Vagina (tissue), 2 donors: Measurements from ENCODE around the gene GPR62.

Source experiments
- POLR2A ChIP-seq, 2 donors: fragments of 450-650 bp; IDR thresholded peaks; one replicate each; pipeline ENCODE4 v1.6.1; 2017; ENCODE audit warnings: antibody characterized with exemption in 2 of 2, mild to moderate bottlenecking in 2 of 2, moderate library complexity in 2 of 2
- TF ChIP-seq, protein P1 (sequence below), 3 experiments: fragments of 450-650 bp in 2 of 3; fragments of 200-600 bp in 1 of 3; sonication (generic) in 1 of 3; IDR thresholded peaks; one replicate each; pipeline ENCODE4 v1.5.1; 2017 to 2019; ENCODE audit warnings: antibody characterized with exemption in 3 of 3, mild to moderate bottlenecking in 2 of 3, moderate library complexity in 2 of 3

DNA sequence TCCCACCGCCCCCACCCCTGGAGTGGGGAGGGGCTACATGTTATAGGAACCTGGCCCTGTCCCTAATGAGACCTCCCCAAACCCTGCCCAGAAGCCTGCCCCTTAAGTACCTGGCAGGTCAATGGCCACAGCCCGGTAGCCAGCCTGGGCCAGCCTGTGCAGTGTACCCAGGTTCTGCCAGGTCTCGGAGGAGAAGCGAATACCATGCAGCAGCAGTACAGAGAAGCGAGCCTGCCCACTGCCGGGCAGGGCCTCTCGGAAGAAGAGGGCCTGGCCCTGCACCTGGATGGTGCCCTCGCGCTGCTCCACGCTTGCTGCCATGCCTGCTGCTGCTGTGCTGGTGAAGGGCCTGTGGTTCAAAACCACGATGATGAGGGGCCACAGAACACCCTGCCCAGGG is 16.2 kb downstream of the GPR62 start:
- TF ChIP-seq, protein P1, sequence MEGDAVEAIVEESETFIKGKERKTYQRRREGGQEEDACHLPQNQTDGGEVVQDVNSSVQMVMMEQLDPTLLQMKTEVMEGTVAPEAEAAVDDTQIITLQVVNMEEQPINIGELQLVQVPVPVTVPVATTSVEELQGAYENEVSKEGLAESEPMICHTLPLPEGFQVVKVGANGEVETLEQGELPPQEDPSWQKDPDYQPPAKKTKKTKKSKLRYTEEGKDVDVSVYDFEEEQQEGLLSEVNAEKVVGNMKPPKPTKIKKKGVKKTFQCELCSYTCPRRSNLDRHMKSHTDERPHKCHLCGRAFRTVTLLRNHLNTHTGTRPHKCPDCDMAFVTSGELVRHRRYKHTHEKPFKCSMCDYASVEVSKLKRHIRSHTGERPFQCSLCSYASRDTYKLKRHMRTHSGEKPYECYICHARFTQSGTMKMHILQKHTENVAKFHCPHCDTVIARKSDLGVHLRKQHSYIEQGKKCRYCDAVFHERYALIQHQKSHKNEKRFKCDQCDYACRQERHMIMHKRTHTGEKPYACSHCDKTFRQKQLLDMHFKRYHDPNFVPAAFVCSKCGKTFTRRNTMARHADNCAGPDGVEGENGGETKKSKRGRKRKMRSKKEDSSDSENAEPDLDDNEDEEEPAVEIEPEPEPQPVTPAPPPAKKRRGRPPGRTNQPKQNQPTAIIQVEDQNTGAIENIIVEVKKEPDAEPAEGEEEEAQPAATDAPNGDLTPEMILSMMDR (IDR thresholded peaks at IDR 0.05): no peak
- no peak for TF ChIP-seq POLR2A (IDR thresholded peaks at IDR 0.05)
